ENCODE results near the gene PTEN. TPM values are rescaled to one million over a fixed set of nuclear protein-coding genes. Genes with fewer than 3 reads are reported as not detected.

Gene PTEN
- total and polyA plus RNA-seq, 7 donors, result 27.0 to 180 (median 80.0) TPM

GRCh38 chr10:87991946-87992345, 128.5 kb downstream of the PTEN start:
- Histone ChIP-seq H3K27ac (no peak overlapping the region), H3K9me3 (no peaks in the 10 kb centered on the region), H3K4me3 (no peak overlapping the region), H3K27me3 (no peaks in the 10 kb centered on the region), H3K36me3 (no peaks in the 10 kb centered on the region), H3K4me1 (no peaks in the 10 kb centered on the region)
- no peak for TF ChIP-seq POLR2AphosphoS5 (IDR thresholded peaks at IDR 0.05)
- TF ChIP-seq POLR2A (IDR thresholded peaks at IDR 0.05), result no peak
- TF ChIP-seq CTCF (IDR thresholded peaks at IDR 0.05), result no peak
- no peak for TF ChIP-seq EP300 (IDR thresholded peaks at IDR 0.05)
- intact Hi-C loops (cut with DNase I), result no loop called here
- DNase-seq, result no peak
- 93 to 97% methylated on average over 5 of the region's 5 CpGs for WGBS, 2 donors

GRCh38 chr10:88004451-88004850, 141.0 kb downstream of the PTEN start:
- 81 to 84% methylated on average over 1 of the region's 1 CpG for WGBS, 2 donors
- no peak overlapping the region for H3K4me3 ChIP-seq
- no peak for DNase-seq
- no peaks in the 10 kb centered on the region for H3K27me3 ChIP-seq
- intact Hi-C loops (cut with DNase I), result no loop called here
- H3K9me3 ChIP-seq, result no peaks in the 10 kb centered on the region
- no peaks in the 10 kb centered on the region for H3K4me1 ChIP-seq
- TF ChIP-seq POLR2AphosphoS5 (IDR thresholded peaks at IDR 0.05), result no peak
- H3K36me3 ChIP-seq, result no peaks in the 10 kb centered on the region
- no peak overlapping the region for H3K27ac ChIP-seq

- H3K27me3 ChIP-seq, result no peaks in the 10 kb centered on the region
- DNase-seq, result no peak
- H3K4me1 ChIP-seq, result no peaks in the 10 kb centered on the region
- H3K27ac ChIP-seq, result no peak overlapping the region
- H3K4me3 ChIP-seq, result no peak overlapping the region
- 96 to 97% methylated on average over 6 of the region's 6 CpGs for WGBS, 2 donors
- H3K36me3 ChIP-seq, result no peaks in the 10 kb centered on the region
- intact Hi-C loops (cut with DNase I), result no loop called here
- no peaks in the 10 kb centered on the region for H3K9me3 ChIP-seq
- TF ChIP-seq EP300 (IDR thresholded peaks at IDR 0.05), result no peak
- TF ChIP-seq POLR2AphosphoS5 (IDR thresholded peaks at IDR 0.05), result no peak
- TF ChIP-seq POLR2A (IDR thresholded peaks at IDR 0.05), result no peak
- TF ChIP-seq CTCF (IDR thresholded peaks at IDR 0.05), result no peak
Observed at GRCh38 chr10:88006261-88006660, 142.8 kb downstream of the PTEN start.

- no peak for DNase-seq
- 75 to 76% methylated on average over 1 of the region's 1 CpG for WGBS, 2 donors
Observed at GRCh38 chr10:88008866-88009470, 145.5 kb downstream of the PTEN start.

GRCh38 chr10:88012641-88013040, 149.2 kb downstream of the PTEN start:
- Histone ChIP-seq H3K4me3 (no peak overlapping the region), H3K27ac (no peak overlapping the region), H3K27me3 (no peaks in the 10 kb centered on the region), H3K4me1 (no peaks in the 10 kb centered on the region), H3K36me3 (no peaks in the 10 kb centered on the region), H3K9me3 (no peaks in the 10 kb centered on the region)
- 74 to 82% methylated on average over 4 of the region's 4 CpGs for WGBS, 2 donors
- no peak for DNase-seq
- TF ChIP-seq EP300 (IDR thresholded peaks at IDR 0.05) (no peak), CTCF (IDR thresholded peaks at IDR 0.05) (no peak), POLR2A (IDR thresholded peaks at IDR 0.05) (no peak), POLR2AphosphoS5 (IDR thresholded peaks at IDR 0.05) (no peak)
- intact Hi-C loops (cut with DNase I), result no loop called here

More at GRCh38 chr10:88008866-88009470, 145.5 kb downstream of the PTEN start:
- H3K36me3 ChIP-seq, result no peaks in the 10 kb centered on the region
- no peak for TF ChIP-seq CTCF (IDR thresholded peaks at IDR 0.05)
- TF ChIP-seq POLR2A (IDR thresholded peaks at IDR 0.05), result no peak
- no peak for TF ChIP-seq EP300 (IDR thresholded peaks at IDR 0.05)
- no peak for TF ChIP-seq POLR2AphosphoS5 (IDR thresholded peaks at IDR 0.05)
- no peaks in the 10 kb centered on the region for H3K4me1 ChIP-seq
- H3K9me3 ChIP-seq, result no peaks in the 10 kb centered on the region
- no peak overlapping the region for H3K4me3 ChIP-seq
- intact Hi-C loops (cut with DNase I), result no loop called here
- no peak overlapping the region for H3K27ac ChIP-seq
- H3K27me3 ChIP-seq, result no peaks in the 10 kb centered on the region

Measured in sigmoid colon (tissue), 7 donors.